ENCODE measurements around the gene PCNX1.

The PCNX1 gene

DNA sequence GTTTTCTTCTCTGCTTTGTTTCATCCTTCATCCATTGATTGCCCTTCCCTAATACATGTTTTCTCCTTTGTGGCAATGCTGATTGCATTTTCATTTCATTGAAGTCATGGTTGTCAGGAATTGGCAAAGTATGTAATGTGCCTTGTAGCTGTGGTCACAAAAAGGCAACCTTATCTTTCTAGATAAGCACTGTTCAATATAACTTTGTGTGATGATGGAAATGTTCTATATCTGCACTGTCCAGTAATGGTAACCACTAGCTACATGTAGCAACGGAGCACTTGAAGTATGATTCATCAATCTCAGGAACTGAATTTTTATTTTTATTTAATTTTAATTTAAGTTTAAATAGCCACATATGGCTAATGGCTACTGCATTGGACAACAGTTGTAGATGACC is 79.8 kb downstream of the PCNX1 start:
- no peaks in the 10 kb centered on the region for H4K20me1 ChIP-seq (ENCODE audit: insufficient read depth, low read length, poor library complexity, severe bottlenecking)
- no peaks in the 10 kb centered on the region for H3K27me3 ChIP-seq (ENCODE audit: insufficient read depth, low read length, poor library complexity, severe bottlenecking)
- H3K4me2 ChIP-seq (ENCODE audit: low read depth, low read length, poor library complexity, severe bottlenecking): peak overlapping the region; percentile 65
- peak overlapping the region; percentile 54 for H3K9ac ChIP-seq (ENCODE audit: low read depth, low read length, poor library complexity, severe bottlenecking)
- H3K4me1 ChIP-seq (ENCODE audit: insufficient read depth, low read length, poor library complexity, severe bottlenecking): peaks cover 61% of the 10 kb centered on the region
- no peak overlapping the region for H2AFZ ChIP-seq (ENCODE audit: low read length)
- H3K9me3 ChIP-seq (ENCODE audit: insufficient read depth, low read depth, low read length): no peaks in the 10 kb centered on the region
- peaks cover 61% of the 10 kb centered on the region for H3K79me2 ChIP-seq (ENCODE audit: insufficient read depth, low read length)
- no peak overlapping the region for H3K4me3 ChIP-seq (ENCODE audit: low read length, poor library complexity, severe bottlenecking)
- H3K36me3 ChIP-seq (ENCODE audit: insufficient read depth, low read length): no peaks in the 10 kb centered on the region; the same call in 1 of the 2 replicates
- no peak for TF ChIP-seq EZH2phosphoT487 (IDR thresholded peaks at IDR 0.05; ENCODE audit: borderline replicate concordance)
- TF ChIP-seq, protein P1, sequence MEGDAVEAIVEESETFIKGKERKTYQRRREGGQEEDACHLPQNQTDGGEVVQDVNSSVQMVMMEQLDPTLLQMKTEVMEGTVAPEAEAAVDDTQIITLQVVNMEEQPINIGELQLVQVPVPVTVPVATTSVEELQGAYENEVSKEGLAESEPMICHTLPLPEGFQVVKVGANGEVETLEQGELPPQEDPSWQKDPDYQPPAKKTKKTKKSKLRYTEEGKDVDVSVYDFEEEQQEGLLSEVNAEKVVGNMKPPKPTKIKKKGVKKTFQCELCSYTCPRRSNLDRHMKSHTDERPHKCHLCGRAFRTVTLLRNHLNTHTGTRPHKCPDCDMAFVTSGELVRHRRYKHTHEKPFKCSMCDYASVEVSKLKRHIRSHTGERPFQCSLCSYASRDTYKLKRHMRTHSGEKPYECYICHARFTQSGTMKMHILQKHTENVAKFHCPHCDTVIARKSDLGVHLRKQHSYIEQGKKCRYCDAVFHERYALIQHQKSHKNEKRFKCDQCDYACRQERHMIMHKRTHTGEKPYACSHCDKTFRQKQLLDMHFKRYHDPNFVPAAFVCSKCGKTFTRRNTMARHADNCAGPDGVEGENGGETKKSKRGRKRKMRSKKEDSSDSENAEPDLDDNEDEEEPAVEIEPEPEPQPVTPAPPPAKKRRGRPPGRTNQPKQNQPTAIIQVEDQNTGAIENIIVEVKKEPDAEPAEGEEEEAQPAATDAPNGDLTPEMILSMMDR (conservative IDR thresholded peaks at IDR 0.05; ENCODE audit: low read length): no peak
- 0 out of 2 replicates have a peak, but pooled peaks cover 6% of the 10 kb centered on the region for H3F3A ChIP-seq (ENCODE audit: low read depth)
- H3K9me2 ChIP-seq (replicated peaks; ENCODE audit: low read depth, low read length): no peaks in the 10 kb centered on the region

DNA sequence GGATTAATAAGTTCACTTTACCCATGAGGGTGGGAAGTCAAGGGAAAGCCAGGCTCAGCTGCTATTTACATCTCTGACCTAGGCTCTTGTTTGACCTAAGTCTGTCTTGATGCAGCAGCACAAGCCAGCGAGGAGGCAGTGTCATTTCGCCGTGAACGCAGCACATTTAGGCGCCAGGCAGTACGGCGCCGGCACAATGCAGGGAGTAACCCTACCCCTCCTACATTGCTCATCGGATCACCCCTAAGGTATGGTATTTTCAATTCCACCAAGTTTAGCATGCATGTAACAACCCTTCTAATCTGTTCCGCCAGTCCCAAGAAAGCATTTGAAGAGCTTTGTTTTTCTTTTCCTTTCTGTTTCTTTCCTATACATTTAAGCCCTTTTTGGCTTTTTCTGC is 81.2 kb downstream of the PCNX1 start:
- Histone ChIP-seq H3K4me3 (ENCODE audit: low read length, poor library complexity, severe bottlenecking) (peak overlapping the region; percentile 60), H3K4me2 (ENCODE audit: low read depth, low read length, poor library complexity, severe bottlenecking) (peak overlapping the region; percentile 65)

DNA sequence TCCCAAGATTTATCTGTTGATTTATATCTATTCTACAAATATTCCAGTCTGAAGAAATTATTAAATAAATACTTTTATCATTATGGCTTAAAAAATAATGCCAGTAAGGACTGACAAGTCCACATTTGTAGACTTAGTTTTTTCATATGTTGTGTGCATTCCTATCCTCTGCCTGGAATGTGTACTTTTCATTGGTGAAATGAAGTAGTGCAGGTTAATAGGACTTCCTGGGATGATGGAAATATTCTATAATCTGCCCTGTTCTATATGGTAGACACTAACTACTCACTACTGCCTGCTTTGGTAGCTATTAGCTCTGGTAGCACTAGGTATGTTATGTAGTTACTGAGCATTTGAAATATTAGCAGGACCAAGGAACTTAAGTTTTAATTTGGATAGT is 86.7 kb downstream of the PCNX1 start:
- no peaks in the 10 kb centered on the region for H3K27me3 ChIP-seq (ENCODE audit: insufficient read depth, low read length, poor library complexity, severe bottlenecking)
- H4K20me1 ChIP-seq (ENCODE audit: insufficient read depth, low read length, poor library complexity, severe bottlenecking): peaks cover 4% of the 10 kb centered on the region
- no peak overlapping the region for H3K9ac ChIP-seq (ENCODE audit: low read depth, low read length, poor library complexity, severe bottlenecking)
- no peaks in the 10 kb centered on the region for H3K9me2 ChIP-seq (replicated peaks; ENCODE audit: low read depth, low read length)
- H2AFZ ChIP-seq (ENCODE audit: low read length): no peak overlapping the region
- H3K9me3 ChIP-seq (ENCODE audit: insufficient read depth, low read depth, low read length): no peaks in the 10 kb centered on the region
- peaks cover 42% of the 10 kb centered on the region for H3K79me2 ChIP-seq (ENCODE audit: insufficient read depth, low read length)
- H3K4me3 ChIP-seq (ENCODE audit: low read length, poor library complexity, severe bottlenecking): no peak overlapping the region
- TF ChIP-seq, protein P1 (conservative IDR thresholded peaks at IDR 0.05; ENCODE audit: low read length): no peak
- TF ChIP-seq EZH2phosphoT487 (IDR thresholded peaks at IDR 0.05; ENCODE audit: borderline replicate concordance): no peak
- peaks cover 8% of the 10 kb centered on the region for H3F3A ChIP-seq (ENCODE audit: low read depth)
- peaks cover 6% of the 10 kb centered on the region; the same call in 1 of the 2 replicates for H3K36me3 ChIP-seq (ENCODE audit: insufficient read depth, low read length)
- peaks cover 51% of the 10 kb centered on the region for H3K4me1 ChIP-seq (ENCODE audit: insufficient read depth, low read length, poor library complexity, severe bottlenecking)
- H3K4me2 ChIP-seq (ENCODE audit: low read depth, low read length, poor library complexity, severe bottlenecking): no peak overlapping the region

More for the DNA sequence above, 81.2 kb downstream of the PCNX1 start:
- Histone ChIP-seq H2AFZ (ENCODE audit: low read length) (no peak overlapping the region), H3K4me1 (ENCODE audit: insufficient read depth, low read length, poor library complexity, severe bottlenecking) (peaks cover 50% of the 10 kb centered on the region), H3K9ac (ENCODE audit: low read depth, low read length, poor library complexity, severe bottlenecking) (peak overlapping the region; percentile 42), H4K20me1 (ENCODE audit: insufficient read depth, low read length, poor library complexity, severe bottlenecking) (no peaks in the 10 kb centered on the region), H3K9me3 (ENCODE audit: insufficient read depth, low read depth, low read length) (no peaks in the 10 kb centered on the region), H3F3A (ENCODE audit: low read depth) (0 out of 2 replicates have a peak, but pooled peaks cover 5% of the 10 kb centered on the region), H3K36me3 (ENCODE audit: insufficient read depth, low read length) (no peaks in the 10 kb centered on the region; the same call in 1 of the 2 replicates), H3K9me2 (replicated peaks; ENCODE audit: low read depth, low read length) (no peaks in the 10 kb centered on the region), H3K79me2 (ENCODE audit: insufficient read depth, low read length) (peaks cover 52% of the 10 kb centered on the region), H3K27me3 (ENCODE audit: insufficient read depth, low read length, poor library complexity, severe bottlenecking) (no peaks in the 10 kb centered on the region)
- TF ChIP-seq, protein P1 (conservative IDR thresholded peaks at IDR 0.05; ENCODE audit: low read length): no peak
- no peak for TF ChIP-seq EZH2phosphoT487 (IDR thresholded peaks at IDR 0.05; ENCODE audit: borderline replicate concordance)

All from Loucy (cell line).